ENCODE results near the gene VWA5B1.
"Not testable (repeated sequence)": the region's sequence is repeated elsewhere in the genome, so short reads cannot be mapped to it uniquely, and the experiment has no call there.

DNA sequence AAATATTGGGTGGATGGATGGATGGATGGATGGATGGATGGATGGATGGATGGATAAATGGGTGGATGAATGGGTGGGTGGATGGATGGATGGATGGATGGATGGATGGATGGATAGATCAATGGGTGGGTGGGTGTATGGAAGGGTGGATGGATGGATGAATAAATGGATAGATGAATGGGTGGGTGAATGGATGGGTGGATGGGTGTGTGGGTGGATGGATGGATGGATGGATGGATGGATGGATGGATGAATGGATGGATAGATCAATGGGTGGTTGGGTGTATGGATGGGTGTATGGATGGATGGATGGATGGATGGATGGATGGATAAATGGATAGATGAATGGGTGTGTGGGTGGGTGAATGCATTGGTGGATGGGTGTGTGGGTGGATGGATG lies 17.0 kb upstream of the VWA5B1 start:
- TF ChIP-seq POLR2AphosphoS5 (IDR thresholded peaks at IDR 0.05; ENCODE audit: insufficient read depth, low read depth, low read length); CTCF (IDR thresholded peaks at IDR 0.05; ENCODE audit: extremely low read depth in 1 of 2, insufficient read depth in 1 of 2, low read depth in 1 of 2, low read length in 2 of 2); EZH2 (IDR thresholded peaks at IDR 0.05; ENCODE audit: borderline replicate concordance, low read depth, low read length, severe bottlenecking): not testable (repeated sequence)
- TF ChIP-seq, protein P1, sequence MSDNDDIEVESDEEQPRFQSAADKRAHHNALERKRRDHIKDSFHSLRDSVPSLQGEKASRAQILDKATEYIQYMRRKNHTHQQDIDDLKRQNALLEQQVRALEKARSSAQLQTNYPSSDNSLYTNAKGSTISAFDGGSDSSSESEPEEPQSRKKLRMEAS (IDR thresholded peaks at IDR 0.05; ENCODE audit: insufficient read depth, insufficient read length) = not testable (repeated sequence)
